ENCODE data around the gene CFAP61. TPM values are rescaled to one million over a fixed set of nuclear protein-coding genes. Genes with fewer than 3 reads are reported as not detected.
A peak's percentile ranks its signal among the peaks of the same experiment; 100 is the strongest.

The CFAP61 gene
- total RNA-seq, 1 donor from 2014 or later, result not detected

DNA sequence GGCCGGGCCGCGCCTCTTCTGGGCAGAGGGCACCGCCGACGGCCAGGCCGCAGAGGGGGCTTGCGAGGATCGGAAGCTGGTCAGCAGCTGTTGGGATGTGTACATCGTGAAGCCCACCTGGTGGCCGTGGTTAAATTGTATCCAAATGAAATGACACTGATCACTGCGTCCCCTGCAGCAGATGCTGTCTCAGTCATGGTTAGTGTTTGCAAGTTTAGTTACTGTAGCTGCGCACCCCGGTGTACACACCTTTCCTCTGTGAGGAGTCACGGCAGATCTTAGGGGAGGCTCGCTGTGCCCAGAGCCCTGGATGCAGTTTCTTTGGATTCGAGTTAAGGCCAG is 34.5 kb upstream of the CFAP61 start:
- TF ChIP-seq, protein P1, sequence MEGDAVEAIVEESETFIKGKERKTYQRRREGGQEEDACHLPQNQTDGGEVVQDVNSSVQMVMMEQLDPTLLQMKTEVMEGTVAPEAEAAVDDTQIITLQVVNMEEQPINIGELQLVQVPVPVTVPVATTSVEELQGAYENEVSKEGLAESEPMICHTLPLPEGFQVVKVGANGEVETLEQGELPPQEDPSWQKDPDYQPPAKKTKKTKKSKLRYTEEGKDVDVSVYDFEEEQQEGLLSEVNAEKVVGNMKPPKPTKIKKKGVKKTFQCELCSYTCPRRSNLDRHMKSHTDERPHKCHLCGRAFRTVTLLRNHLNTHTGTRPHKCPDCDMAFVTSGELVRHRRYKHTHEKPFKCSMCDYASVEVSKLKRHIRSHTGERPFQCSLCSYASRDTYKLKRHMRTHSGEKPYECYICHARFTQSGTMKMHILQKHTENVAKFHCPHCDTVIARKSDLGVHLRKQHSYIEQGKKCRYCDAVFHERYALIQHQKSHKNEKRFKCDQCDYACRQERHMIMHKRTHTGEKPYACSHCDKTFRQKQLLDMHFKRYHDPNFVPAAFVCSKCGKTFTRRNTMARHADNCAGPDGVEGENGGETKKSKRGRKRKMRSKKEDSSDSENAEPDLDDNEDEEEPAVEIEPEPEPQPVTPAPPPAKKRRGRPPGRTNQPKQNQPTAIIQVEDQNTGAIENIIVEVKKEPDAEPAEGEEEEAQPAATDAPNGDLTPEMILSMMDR (IDR thresholded peaks at IDR 0.05), result no peak
- H3K27me3 ChIP-seq, result no peaks in the 10 kb centered on the region
- intact Hi-C loops (cut with DNase I), result loop anchor here (1.0 to 2.0 kb wide), 2 partner anchors 15 to 34 kb away; partner anchors contain the start of genes CFAP61 and CRNKL1
- H3K27ac ChIP-seq, result peak overlapping the region; percentile 71 to 74
- peaks cover 17 to 19% of the 10 kb centered on the region in 2 donors for H3K4me1 ChIP-seq
- DNase-seq (ENCODE audit: low spot score in 2 of 2), result no peak
- no peaks in the 10 kb centered on the region for H3K36me3 ChIP-seq
- peak overlapping the region; percentile 95 to 100 for H3K4me3 ChIP-seq
- H3K9me3 ChIP-seq, result no peaks in the 10 kb centered on the region

DNA sequence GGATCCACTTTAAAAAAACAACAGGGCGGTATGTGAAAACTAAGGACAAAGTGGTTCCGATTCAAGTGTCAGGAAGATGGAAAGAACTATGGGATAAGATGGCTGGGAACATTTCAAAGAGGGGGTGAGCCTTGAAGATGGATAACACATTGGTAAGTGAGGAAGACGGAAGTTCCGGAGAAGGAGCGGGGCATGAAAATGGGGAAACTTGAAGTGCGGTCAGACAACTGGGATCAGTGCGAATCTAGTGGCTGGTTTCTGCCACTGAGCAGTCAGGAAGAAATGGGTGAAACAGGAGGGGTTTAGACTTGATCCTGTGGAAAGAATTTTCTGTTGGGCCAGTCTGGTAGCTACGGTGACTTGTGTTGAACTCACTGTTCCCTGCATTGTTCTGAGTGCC is 34.0 kb upstream of the CFAP61 start:
- DNase-seq (ENCODE audit: low spot score in 2 of 2), result no peak
- Histone ChIP-seq H3K4me1 (peaks cover 17 to 19% of the 10 kb centered on the region in 2 donors), H3K27me3 (no peaks in the 10 kb centered on the region), H3K27ac (no peak overlapping the region), H3K4me3 (peak overlapping the region; percentile 95 to 100), H3K9me3 (no peaks in the 10 kb centered on the region), H3K36me3 (no peaks in the 10 kb centered on the region)
- TF ChIP-seq, protein P1 (IDR thresholded peaks at IDR 0.05), result no peak
- intact Hi-C loops (cut with DNase I), result no loop called here

DNA sequence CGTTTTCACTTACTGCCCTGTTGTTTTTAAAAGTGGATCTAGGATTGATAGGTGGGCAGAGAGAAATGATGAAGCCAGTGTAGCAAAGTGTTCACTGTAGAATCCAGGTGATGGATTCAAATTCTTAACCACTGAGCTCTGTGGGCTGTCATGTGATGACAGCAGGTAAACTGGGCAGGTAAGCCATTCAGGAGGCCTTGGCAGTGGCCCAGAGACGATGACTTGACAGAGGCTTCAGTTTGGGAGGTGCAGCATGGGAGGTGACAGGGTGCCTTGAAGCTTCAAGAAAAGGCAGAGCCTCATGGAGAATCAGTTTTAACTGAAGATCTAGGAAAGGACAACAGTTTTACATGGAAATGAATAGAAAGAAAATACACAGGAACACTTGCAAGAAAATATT is 33.2 kb upstream of the CFAP61 start:
- intact Hi-C loops (cut with DNase I), result no loop called here
- Histone ChIP-seq H3K4me1 (peaks cover 17 to 19% of the 10 kb centered on the region in 2 donors), H3K27ac (no peak overlapping the region), H3K9me3 (no peaks in the 10 kb centered on the region), H3K4me3 (peak overlapping the region in 1 of 2 donors; percentile 100), H3K36me3 (no peaks in the 10 kb centered on the region), H3K27me3 (no peaks in the 10 kb centered on the region)
- TF ChIP-seq, protein P1 (IDR thresholded peaks at IDR 0.05), result no peak
- DNase-seq (ENCODE audit: low spot score in 2 of 2), result no peak

DNA sequence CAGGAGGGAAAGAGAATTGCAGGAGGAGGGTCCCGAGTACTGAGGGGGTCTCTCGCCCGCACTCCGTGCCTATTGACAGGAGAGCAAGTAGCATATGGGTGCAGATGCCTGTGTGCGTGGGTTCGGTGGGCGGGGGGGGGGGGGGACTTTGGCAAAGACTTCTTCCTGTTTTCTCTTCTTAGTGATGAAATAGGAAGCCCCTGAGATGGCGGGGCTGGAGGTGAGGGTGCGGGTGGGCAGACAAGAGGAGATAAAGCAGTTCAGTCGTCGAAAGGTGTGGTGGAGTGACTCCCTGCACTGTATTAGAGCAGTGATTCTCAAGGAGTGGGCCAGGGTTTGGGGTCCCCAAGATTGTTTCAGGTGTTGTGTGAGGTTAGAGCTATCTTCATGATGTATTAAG is 31.4 kb upstream of the CFAP61 start:
- Histone ChIP-seq H3K27me3 (no peaks in the 10 kb centered on the region), H3K9me3 (no peaks in the 10 kb centered on the region), H3K27ac (no peak overlapping the region), H3K4me1 (peaks cover 17 to 19% of the 10 kb centered on the region in 2 donors), H3K36me3 (peaks cover 0 to 2% of the 10 kb centered on the region in 2 donors), H3K4me3 (no peak overlapping the region)
- TF ChIP-seq, protein P1 (IDR thresholded peaks at IDR 0.05), result no peak
- intact Hi-C loops (cut with DNase I), result no loop called here
- no peak for DNase-seq (ENCODE audit: low spot score in 2 of 2)

DNA sequence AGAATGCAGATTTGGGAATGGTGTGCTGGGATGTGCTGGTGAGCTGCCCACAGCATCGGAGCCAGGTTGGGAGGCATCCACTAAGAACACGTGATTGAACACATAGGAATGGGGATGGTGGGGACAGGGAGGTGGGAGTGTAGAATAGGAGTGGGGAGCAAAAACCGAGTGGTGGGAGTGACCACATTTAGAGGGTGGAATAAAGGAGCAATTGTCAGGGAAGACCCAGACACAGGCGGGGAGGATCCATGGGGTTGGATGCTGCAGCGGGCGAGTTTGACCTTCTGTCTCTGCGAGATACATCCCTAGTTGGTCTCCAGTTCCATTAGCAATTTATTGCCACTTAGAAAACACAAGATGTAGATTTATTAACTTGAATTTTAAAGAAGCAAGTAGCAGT is 30.5 kb upstream of the CFAP61 start:
- intact Hi-C loops (cut with DNase I), result no loop called here
- Histone ChIP-seq H3K36me3 (peaks cover 0 to 7% of the 10 kb centered on the region in 2 donors), H3K9me3 (no peaks in the 10 kb centered on the region), H3K27ac (no peak overlapping the region), H3K4me1 (peaks cover 17 to 19% of the 10 kb centered on the region in 2 donors), H3K27me3 (no peaks in the 10 kb centered on the region), H3K4me3 (no peak overlapping the region)
- TF ChIP-seq, protein P1 (IDR thresholded peaks at IDR 0.05), result no peak
- no peak for DNase-seq (ENCODE audit: low spot score in 2 of 2)

DNA sequence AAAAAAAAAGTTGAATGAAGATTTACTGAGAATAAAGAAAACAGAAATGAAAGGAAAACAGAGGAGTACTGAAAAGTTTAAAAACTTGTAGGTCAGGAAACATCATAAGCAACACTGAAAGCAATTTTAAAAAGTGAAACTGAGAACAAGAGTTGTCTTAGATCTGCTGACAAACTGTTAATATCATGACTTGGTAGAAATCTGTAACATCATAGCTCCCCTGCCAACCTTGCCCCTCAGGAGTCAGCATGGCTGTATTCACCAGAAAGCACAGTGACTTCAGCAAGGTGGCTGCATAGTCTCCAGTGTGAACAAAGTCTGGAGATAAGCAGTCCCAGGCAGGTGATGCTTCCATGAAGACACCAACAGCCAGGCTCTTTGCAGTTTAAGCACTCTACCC is 29.8 kb upstream of the CFAP61 start:
- intact Hi-C loops (cut with DNase I), result no loop called here
- Histone ChIP-seq H3K36me3 (peaks cover 0 to 7% of the 10 kb centered on the region in 2 donors), H3K4me3 (no peak overlapping the region), H3K9me3 (no peaks in the 10 kb centered on the region), H3K27me3 (no peaks in the 10 kb centered on the region), H3K4me1 (peaks cover 15 to 21% of the 10 kb centered on the region in 2 donors), H3K27ac (no peak overlapping the region)
- TF ChIP-seq, protein P1 (IDR thresholded peaks at IDR 0.05), result no peak
- no peak for DNase-seq (ENCODE audit: low spot score in 2 of 2)

All from ascending aorta (tissue), 2 donors.